Ishikawa (cell line): ENCODE results near the gene PTPRM.

Experiments used
- CEBPB ChIP-seq: IDR thresholded peaks from 2 replicates; pipeline ENCODE4 v1.6.1; 2012
- EGR1 ChIP-seq: IDR thresholded peaks from 2 replicates; pipeline ENCODE4 v1.6.1; 2012
- EP300 ChIP-seq: IDR thresholded peaks from 2 replicates; pipeline ENCODE4 v1.6.1; 2012; ENCODE audit warnings: borderline replicate concordance
- FOXM1 ChIP-seq: IDR thresholded peaks from 2 replicates; pipeline ENCODE4 v1.6.1; 2012; ENCODE audit warnings: low read depth, borderline replicate concordance
- NFIC ChIP-seq: IDR thresholded peaks from 2 replicates; pipeline ENCODE4 v1.6.1; 2012
- RAD21 ChIP-seq: IDR thresholded peaks from 2 replicates; pipeline ENCODE4 v1.6.1; 2012; ENCODE audit warnings: low read depth
- TAF1 ChIP-seq: IDR thresholded peaks from 2 replicates; pipeline ENCODE4 v1.6.1; 2012; ENCODE audit warnings: low read depth, mild to moderate bottlenecking
- TCF12 ChIP-seq: IDR thresholded peaks from 2 replicates; pipeline ENCODE4 v1.6.1; 2012; ENCODE audit warnings: low read depth
- TEAD4 ChIP-seq: IDR thresholded peaks from 2 replicates; pipeline ENCODE4 v1.6.1; 2012
- YY1 ChIP-seq: IDR thresholded peaks from 2 replicates; pipeline ENCODE4 v1.6.1; 2012; ENCODE audit warnings: low read depth
- ZBTB7A ChIP-seq: IDR thresholded peaks from 2 replicates; pipeline ENCODE4 v1.6.1; 2012; ENCODE audit warnings: low read depth
- TF ChIP-seq, protein P1 (sequence below): IDR thresholded peaks from 2 replicates; pipeline ENCODE4 v1.6.1; 2012; ENCODE audit warnings: low read depth, mild to moderate bottlenecking
- TF ChIP-seq, protein P2 (sequence below): IDR thresholded peaks from 2 replicates; pipeline ENCODE4 v1.6.1; 2012
- TF ChIP-seq, protein P3 (sequence below): IDR thresholded peaks from 2 replicates; pipeline ENCODE4 v1.6.1; 2012

Gene PTPRM

DNA sequence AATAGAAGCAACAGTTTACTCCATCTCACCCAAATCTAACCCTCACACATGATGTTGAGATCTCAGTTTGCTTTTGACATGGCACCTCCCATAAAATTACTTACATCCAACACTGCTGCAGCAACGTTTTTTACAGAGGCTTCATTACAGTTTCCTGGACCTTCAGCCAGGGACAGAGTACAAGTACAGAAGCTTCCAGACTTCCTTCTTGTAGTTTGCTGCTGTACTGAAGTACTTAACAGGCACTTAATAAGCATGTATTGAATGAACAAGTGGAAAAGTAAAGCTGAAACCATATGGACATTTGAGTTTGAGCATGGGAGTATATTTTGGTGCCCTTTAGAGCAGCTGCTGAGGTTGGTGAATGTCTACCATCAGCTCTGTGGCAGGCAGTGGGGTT, 514.2 kb downstream of the PTPRM start:
- TF ChIP-seq, protein P1, sequence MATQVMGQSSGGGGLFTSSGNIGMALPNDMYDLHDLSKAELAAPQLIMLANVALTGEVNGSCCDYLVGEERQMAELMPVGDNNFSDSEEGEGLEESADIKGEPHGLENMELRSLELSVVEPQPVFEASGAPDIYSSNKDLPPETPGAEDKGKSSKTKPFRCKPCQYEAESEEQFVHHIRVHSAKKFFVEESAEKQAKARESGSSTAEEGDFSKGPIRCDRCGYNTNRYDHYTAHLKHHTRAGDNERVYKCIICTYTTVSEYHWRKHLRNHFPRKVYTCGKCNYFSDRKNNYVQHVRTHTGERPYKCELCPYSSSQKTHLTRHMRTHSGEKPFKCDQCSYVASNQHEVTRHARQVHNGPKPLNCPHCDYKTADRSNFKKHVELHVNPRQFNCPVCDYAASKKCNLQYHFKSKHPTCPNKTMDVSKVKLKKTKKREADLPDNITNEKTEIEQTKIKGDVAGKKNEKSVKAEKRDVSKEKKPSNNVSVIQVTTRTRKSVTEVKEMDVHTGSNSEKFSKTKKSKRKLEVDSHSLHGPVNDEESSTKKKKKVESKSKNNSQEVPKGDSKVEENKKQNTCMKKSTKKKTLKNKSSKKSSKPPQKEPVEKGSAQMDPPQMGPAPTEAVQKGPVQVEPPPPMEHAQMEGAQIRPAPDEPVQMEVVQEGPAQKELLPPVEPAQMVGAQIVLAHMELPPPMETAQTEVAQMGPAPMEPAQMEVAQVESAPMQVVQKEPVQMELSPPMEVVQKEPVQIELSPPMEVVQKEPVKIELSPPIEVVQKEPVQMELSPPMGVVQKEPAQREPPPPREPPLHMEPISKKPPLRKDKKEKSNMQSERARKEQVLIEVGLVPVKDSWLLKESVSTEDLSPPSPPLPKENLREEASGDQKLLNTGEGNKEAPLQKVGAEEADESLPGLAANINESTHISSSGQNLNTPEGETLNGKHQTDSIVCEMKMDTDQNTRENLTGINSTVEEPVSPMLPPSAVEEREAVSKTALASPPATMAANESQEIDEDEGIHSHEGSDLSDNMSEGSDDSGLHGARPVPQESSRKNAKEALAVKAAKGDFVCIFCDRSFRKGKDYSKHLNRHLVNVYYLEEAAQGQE = no peak
- no peak for TF ChIP-seq TAF1
- no peak for TF ChIP-seq ZBTB7A
- no peak for TF ChIP-seq YY1
- TF ChIP-seq, protein P2, sequence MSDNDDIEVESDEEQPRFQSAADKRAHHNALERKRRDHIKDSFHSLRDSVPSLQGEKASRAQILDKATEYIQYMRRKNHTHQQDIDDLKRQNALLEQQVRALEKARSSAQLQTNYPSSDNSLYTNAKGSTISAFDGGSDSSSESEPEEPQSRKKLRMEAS = no peak
- TF ChIP-seq CEBPB = no peak
- TF ChIP-seq, protein P3, sequence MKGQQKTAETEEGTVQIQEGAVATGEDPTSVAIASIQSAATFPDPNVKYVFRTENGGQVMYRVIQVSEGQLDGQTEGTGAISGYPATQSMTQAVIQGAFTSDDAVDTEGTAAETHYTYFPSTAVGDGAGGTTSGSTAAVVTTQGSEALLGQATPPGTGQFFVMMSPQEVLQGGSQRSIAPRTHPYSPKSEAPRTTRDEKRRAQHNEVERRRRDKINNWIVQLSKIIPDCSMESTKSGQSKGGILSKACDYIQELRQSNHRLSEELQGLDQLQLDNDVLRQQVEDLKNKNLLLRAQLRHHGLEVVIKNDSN = no peak
- TF ChIP-seq TCF12 = no peak
- no peak for TF ChIP-seq TEAD4
- no peak for TF ChIP-seq EGR1
- no peak for TF ChIP-seq NFIC
- no peak for TF ChIP-seq EP300
- TF ChIP-seq RAD21 = no peak

DNA sequence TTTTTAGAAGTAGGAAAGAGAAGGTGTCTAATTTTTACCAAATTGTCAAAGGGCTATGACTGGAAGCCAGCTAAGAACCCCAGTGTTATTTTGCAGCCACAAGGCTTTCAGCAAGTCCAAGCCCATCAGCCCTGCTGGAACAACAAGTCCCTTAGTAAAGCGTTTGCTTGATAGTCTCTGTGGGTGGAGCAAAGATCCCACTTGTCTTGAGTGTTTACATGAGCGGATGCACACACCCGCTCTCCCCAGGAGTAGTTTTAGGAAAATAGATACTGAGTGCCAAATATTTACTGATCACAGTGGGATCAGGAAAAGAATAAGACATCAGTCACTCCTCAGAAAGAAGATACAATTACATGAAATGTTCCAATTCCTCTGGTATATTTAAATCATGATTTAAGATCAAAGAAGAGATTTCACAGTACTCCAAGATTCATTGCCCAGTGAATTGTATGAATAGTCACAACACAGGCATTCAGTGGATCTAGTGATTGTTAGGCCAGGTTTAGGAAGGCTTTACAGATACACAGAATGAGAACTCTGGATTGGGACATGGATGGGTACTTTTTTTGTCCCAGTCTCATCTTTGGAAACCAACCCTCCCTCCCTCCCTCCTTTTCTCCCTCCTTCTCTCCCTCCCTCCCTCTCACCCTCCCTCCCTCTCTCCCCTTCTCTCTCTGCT, 514.9 kb downstream of the PTPRM start:
- TF ChIP-seq, protein P3 = no peak
- TF ChIP-seq EGR1 = no peak
- TF ChIP-seq, protein P1 = no peak
- TF ChIP-seq CEBPB = no peak
- TF ChIP-seq YY1 = no peak

DNA sequence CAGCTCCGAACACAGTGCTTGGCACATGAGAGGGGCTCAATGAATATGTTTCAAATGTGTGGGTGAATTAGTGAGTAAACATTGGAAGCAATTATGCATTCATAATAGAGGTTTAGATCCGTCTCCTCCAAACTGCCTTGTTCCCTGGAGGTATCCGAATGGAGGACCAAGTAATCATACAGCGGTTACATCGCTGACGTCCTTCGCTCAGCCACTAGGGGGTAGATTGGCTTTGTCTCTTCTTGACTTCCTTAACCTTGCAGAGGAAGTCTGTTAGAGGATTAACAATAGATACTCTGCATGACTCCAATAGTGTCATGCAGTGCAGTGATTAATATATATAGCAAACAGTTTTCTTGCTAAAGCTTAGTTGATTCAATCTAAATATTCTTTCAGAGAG, 517.0 kb downstream of the PTPRM start:
- TF ChIP-seq TAF1 (no peak), EGR1 (no peak), FOXM1 (no peak)

DNA sequence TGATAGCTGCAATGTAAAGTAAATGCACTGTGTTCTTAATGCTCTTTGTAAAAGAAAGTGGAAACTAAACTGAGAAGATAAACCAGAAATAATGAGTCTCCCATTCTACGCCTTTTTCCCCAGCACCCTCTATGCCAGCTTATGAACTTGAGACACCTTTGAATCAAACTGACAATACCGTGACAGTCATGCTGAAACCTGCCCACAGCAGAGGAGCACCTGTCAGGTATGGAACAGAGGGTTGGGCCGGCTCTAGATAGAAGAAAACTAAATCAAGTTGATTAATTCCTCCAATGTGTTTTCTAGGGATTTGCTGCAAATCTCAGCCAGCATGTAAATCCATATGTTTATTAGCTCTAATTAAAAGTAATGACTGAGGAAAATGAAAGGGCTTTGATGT, 521.5 kb downstream of the PTPRM start:
- TF ChIP-seq TEAD4 = no peak

DNA sequence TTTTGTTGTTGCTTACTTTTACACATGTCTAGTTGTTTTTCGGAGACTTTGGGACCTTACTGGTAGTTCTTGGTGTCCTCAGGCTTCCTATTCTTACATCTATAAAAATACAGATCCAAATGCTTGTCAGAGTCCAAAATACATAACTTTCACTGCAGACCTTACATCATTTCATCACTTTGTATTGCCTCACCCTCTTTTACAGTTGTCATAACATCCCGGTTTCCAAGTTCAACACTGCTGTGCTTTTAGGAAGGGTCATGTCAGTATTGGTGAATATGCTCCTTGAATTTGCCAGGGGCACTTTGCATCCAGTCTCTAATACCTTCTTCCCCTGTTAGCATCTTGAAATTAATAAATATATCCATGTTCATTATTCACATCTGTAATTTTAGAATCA, 523.9 kb downstream of the PTPRM start:
- TF ChIP-seq NFIC (no peak), YY1 (no peak), CEBPB (no peak), TCF12 (no peak), TEAD4 (no peak), FOXM1 (no peak)
- TF ChIP-seq, protein P2 = no peak
- TF ChIP-seq, protein P1 = no peak

DNA sequence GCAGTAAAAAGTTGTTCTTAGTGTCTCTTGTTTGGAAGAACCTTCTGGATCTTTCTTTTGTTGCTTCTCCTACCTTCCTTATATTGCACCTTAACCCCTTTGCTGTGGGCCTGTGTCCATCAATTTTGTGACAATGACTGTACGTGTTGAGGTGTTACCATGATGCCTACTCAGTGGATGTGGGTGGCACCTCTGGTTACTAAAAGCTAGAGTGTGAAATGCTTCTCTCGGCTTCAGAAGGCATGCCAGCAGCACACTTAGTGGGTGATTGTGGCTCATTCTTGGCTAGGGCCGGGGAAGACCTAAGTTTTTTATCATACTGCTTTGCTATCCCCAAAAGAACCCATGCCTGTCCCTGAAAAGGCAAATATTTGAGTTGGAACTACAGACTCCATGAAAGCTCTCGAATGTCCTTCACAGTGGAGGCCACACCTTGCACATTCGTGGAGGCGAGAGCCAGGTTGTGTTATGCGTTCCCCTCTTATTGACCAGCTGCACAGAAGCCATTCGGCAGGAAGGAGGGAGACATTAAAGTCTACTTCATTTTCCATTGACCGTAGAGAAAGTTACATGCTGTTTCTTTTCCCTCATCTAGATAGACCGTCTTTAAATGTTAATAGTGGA, 528.9 kb downstream of the PTPRM start:
- no peak for TF ChIP-seq FOXM1
- TF ChIP-seq, protein P1 = no peak
- TF ChIP-seq CEBPB = no peak
- no peak for TF ChIP-seq EP300
- no peak for TF ChIP-seq TCF12
